ENCODE measurements around the gene ATPAF2. TPM values are rescaled to one million over a fixed set of nuclear protein-coding genes. Genes with fewer than 3 reads are reported as not detected.

ATPAF2 gene
- total RNA-seq, result 10 to 100 TPM; 31.4 to 43.4 (median 41.5) TPM
- total RNA-seq (2013), result 29.3 TPM

GRCh38 chr17:18038861-18039534 is at the start of gene ATPAF2, which contains the start of gene GID4:
TSS of gene ATPAF2 (minus strand) at chr17:18039168. CDS start at chr17:18039013, 155 bp downstream.
TSS of gene GID4 (plus strand) at chr17:18039408. CDS start at chr17:18039465, 57 bp downstream.
- Histone ChIP-seq H3K4me1 (ENCODE audit: control insufficient read depth, insufficient read depth, low read length) (peaks cover 28% of the 10 kb centered on the region), H3K27ac (ENCODE audit: low read length) (peak within 1 kb of the TSS; percentile 75), H3K4me3 (ENCODE audit: low read length) (peak within 1 kb of the TSS; percentile 89), H3K9me3 (ENCODE audit: control insufficient read depth, insufficient read depth, low read length) (no peaks in the 10 kb centered on the region), H3K27me3 (ENCODE audit: control insufficient read depth, insufficient read depth, low read length) (no peaks in the 10 kb centered on the region), H3K36me3 (ENCODE audit: control insufficient read depth, insufficient read depth, low read length) (no peaks in the 10 kb centered on the region)
- intact Hi-C loops (cut with micrococcal nuclease), result loop anchor here (1.0 to 5.0 kb wide), 2 partner anchors 67 to 357 kb away; partner anchors contain the start of genes DRC3, RAI1 and TOM1L2
- ATAC-seq (peak; percentile 91 to 99 (median 94)), DNase-seq (peak; percentile 99)
- Mint-ChIP-seq H3K27me3 (ENCODE audit: low read depth in 2 of 2) (no peaks in the 10 kb centered on the region), H3K27ac (peak within 1 kb of the TSS; percentile 79 to 87), H3K4me1 (peaks cover 45 to 52% of the 10 kb centered on the region in 2 donors), H3K36me3 (no peaks in the 10 kb centered on the region), H3K9me3 (no peaks in the 10 kb centered on the region), H3K4me3 (peak within 1 kb of the TSS; percentile 93)
- under 1% methylated on average over 67 of the region's 67 CpGs for WGBS (ENCODE audit: insufficient coverage)
- no peak for TF ChIP-seq CTCF (IDR thresholded peaks at IDR 0.05)

- DNase-seq, result peak; percentile 88 to 94
- no peak for TF ChIP-seq CTCF (IDR thresholded peaks at IDR 0.05)
- peak; percentile 95 to 97 (median 97) for ATAC-seq
- Mint-ChIP-seq H3K9me3 (no peaks in the 10 kb centered on the region), H3K4me3 (peak within 1 kb of the TSS; percentile 100), H3K27me3 (ENCODE audit: low read depth in 2 of 2) (no peaks in the 10 kb centered on the region), H3K27ac (peak within 1 kb of the TSS; percentile 97 to 98), H3K4me1 (peaks cover 28 to 33% of the 10 kb centered on the region in 2 donors), H3K36me3 (no peaks in the 10 kb centered on the region)
- no peaks in the 10 kb centered on the region for H3K27me3 ChIP-seq (ENCODE audit: control insufficient read depth, insufficient read depth, low read length)
- WGBS (ENCODE audit: insufficient coverage), result 2% methylated on average over 52 of the region's 52 CpGs
- H3K9me3 ChIP-seq (ENCODE audit: control insufficient read depth, insufficient read depth, low read length), result no peaks in the 10 kb centered on the region
- peaks cover 20% of the 10 kb centered on the region for H3K4me1 ChIP-seq (ENCODE audit: control insufficient read depth, insufficient read depth, low read length)
- intact Hi-C loops (cut with micrococcal nuclease), result loop anchor here (5.0 kb wide), 1 partner anchor 446 kb away; no protein-coding TSS in a partner anchor
- H3K27ac ChIP-seq (ENCODE audit: low read length), result peak within 1 kb of the TSS; percentile 80
- peaks cover 6% of the 10 kb centered on the region for H3K36me3 ChIP-seq (ENCODE audit: control insufficient read depth, insufficient read depth, low read length)
- peak within 1 kb of the TSS; percentile 84 for H3K4me3 ChIP-seq (ENCODE audit: low read length)
Observed at GRCh38 chr17:18087610-18088491, 48.9 kb upstream of the ATPAF2 start, which contains the start of gene DRG2. TSS of gene DRG2 (plus strand) at chr17:18087948. CDS start at chr17:18088024, 76 bp downstream.

GRCh38 chr17:18084256-18084655 is 45.3 kb upstream of the ATPAF2 start:
- H3K27me3 Mint-ChIP-seq (ENCODE audit: low read depth in 2 of 2), result peaks cover 4% of the 10 kb centered on the region in 2 donors
- no peak for TF ChIP-seq CTCF (IDR thresholded peaks at IDR 0.05)
- no peak for DNase-seq
- Histone ChIP-seq H3K27me3 (ENCODE audit: control insufficient read depth, insufficient read depth, low read length) (no peaks in the 10 kb centered on the region), H3K4me1 (ENCODE audit: control insufficient read depth, insufficient read depth, low read length) (peaks cover 20% of the 10 kb centered on the region), H3K36me3 (ENCODE audit: control insufficient read depth, insufficient read depth, low read length) (no peaks in the 10 kb centered on the region), H3K4me3 (ENCODE audit: low read length) (no peak overlapping the region), H3K9me3 (ENCODE audit: control insufficient read depth, insufficient read depth, low read length) (no peaks in the 10 kb centered on the region), H3K27ac (ENCODE audit: low read length) (no peak overlapping the region)
- no peak for ATAC-seq
- peaks cover 21% of the 10 kb centered on the region in 2 donors for H3K4me1 Mint-ChIP-seq
- intact Hi-C loops (cut with micrococcal nuclease), result no loop called here
- 100% methylated on average over 2 of the region's 4 CpGs for WGBS (ENCODE audit: insufficient coverage)
- H3K4me3 Mint-ChIP-seq, result no peak overlapping the region
- H3K36me3 Mint-ChIP-seq, result no peaks in the 10 kb centered on the region
- H3K27ac Mint-ChIP-seq, result no peak overlapping the region
- no peaks in the 10 kb centered on the region for H3K9me3 Mint-ChIP-seq

All from natural killer cell (primary cell).